Measurements from ENCODE around the gene RYR2.

GRCh38 chr1:237879195-237879594 lies 837.2 kb downstream of the RYR2 start:
- TF ChIP-seq CTCF (IDR thresholded peaks at IDR 0.05; ENCODE audit: low read depth, low read length): no peak
- TF ChIP-seq EZH2phosphoT487 (IDR thresholded peaks at IDR 0.05; ENCODE audit: low read depth): no peak

Data from OCI-LY3 (cell line).